ENCODE data around the gene SLC38A10.

Gene SLC38A10

GRCh38 chr17:81277946-81278693, 17.0 kb downstream of the SLC38A10 start:
- no peaks in the 10 kb centered on the region for H3K27me3 ChIP-seq (ENCODE audit: control insufficient read depth, insufficient read depth, low read length)
- peaks cover 59% of the 10 kb centered on the region for H3K36me3 ChIP-seq (ENCODE audit: insufficient read depth, low read length)
- H3K4me3 ChIP-seq (ENCODE audit: low read length), result no peak overlapping the region
- no peaks in the 10 kb centered on the region for H3K4me1 ChIP-seq (ENCODE audit: control insufficient read depth, insufficient read depth, low read length)
- no peaks in the 10 kb centered on the region for H3K9me3 ChIP-seq (replicated peaks; ENCODE audit: low read length)
- H3K4me2 ChIP-seq (ENCODE audit: low read length), result no peak overlapping the region
- no peak overlapping the region for H3K9ac ChIP-seq (ENCODE audit: low read depth, low read length)

GRCh38 chr17:81277421-81277820, 17.7 kb downstream of the SLC38A10 start:
- Histone ChIP-seq H3K4me1 (ENCODE audit: control insufficient read depth, insufficient read depth, low read length) (no peaks in the 10 kb centered on the region), H3K4me3 (ENCODE audit: low read length) (no peak overlapping the region)

GRCh38 chr17:81276781-81277180, 18.3 kb downstream of the SLC38A10 start:
- Histone ChIP-seq H3K27me3 (ENCODE audit: control insufficient read depth, insufficient read depth, low read length) (no peaks in the 10 kb centered on the region), H3K36me3 (ENCODE audit: insufficient read depth, low read length) (peaks cover 64% of the 10 kb centered on the region)

More at GRCh38 chr17:81277421-81277820, 17.7 kb downstream of the SLC38A10 start:
- Histone ChIP-seq H3K9me3 (replicated peaks; ENCODE audit: low read length) (no peaks in the 10 kb centered on the region), H3K36me3 (ENCODE audit: insufficient read depth, low read length) (peaks cover 63% of the 10 kb centered on the region), H3K9ac (ENCODE audit: low read depth, low read length) (no peak overlapping the region), H3K27me3 (ENCODE audit: control insufficient read depth, insufficient read depth, low read length) (no peaks in the 10 kb centered on the region), H3K4me2 (ENCODE audit: low read length) (no peak overlapping the region)

GRCh38 chr17:81274471-81274855, 20.6 kb downstream of the SLC38A10 start:
- no peaks in the 10 kb centered on the region for H3K4me1 ChIP-seq (ENCODE audit: control insufficient read depth, insufficient read depth, low read length)
- H3K9me3 ChIP-seq (replicated peaks; ENCODE audit: low read length), result no peaks in the 10 kb centered on the region
- H3K36me3 ChIP-seq (ENCODE audit: insufficient read depth, low read length), result peaks cover 60% of the 10 kb centered on the region
- H3K4me2 ChIP-seq (ENCODE audit: low read length), result no peak overlapping the region
- no peak overlapping the region for H3K4me3 ChIP-seq (ENCODE audit: low read length)
- H3K27me3 ChIP-seq (ENCODE audit: control insufficient read depth, insufficient read depth, low read length), result no peaks in the 10 kb centered on the region
- no peak overlapping the region for H3K9ac ChIP-seq (ENCODE audit: low read depth, low read length)

More at GRCh38 chr17:81276781-81277180, 18.3 kb downstream of the SLC38A10 start:
- H3K4me1 ChIP-seq (ENCODE audit: control insufficient read depth, insufficient read depth, low read length), result no peaks in the 10 kb centered on the region
- no peak overlapping the region for H3K9ac ChIP-seq (ENCODE audit: low read depth, low read length)
- no peaks in the 10 kb centered on the region for H3K9me3 ChIP-seq (replicated peaks; ENCODE audit: low read length)
- H3K4me3 ChIP-seq (ENCODE audit: low read length), result no peak overlapping the region
- H3K4me2 ChIP-seq (ENCODE audit: low read length), result no peak overlapping the region

GRCh38 chr17:81273698-81274470, 21.2 kb downstream of the SLC38A10 start:
- Histone ChIP-seq H3K4me1 (ENCODE audit: control insufficient read depth, insufficient read depth, low read length) (no peaks in the 10 kb centered on the region), H3K9me3 (replicated peaks; ENCODE audit: low read length) (no peaks in the 10 kb centered on the region), H3K9ac (ENCODE audit: low read depth, low read length) (no peak overlapping the region), H3K4me2 (ENCODE audit: low read length) (no peak overlapping the region), H3K27me3 (ENCODE audit: control insufficient read depth, insufficient read depth, low read length) (no peaks in the 10 kb centered on the region), H3K4me3 (ENCODE audit: low read length) (no peak overlapping the region), H3K36me3 (ENCODE audit: insufficient read depth, low read length) (peaks cover 60% of the 10 kb centered on the region)

GRCh38 chr17:81272616-81273015, 22.5 kb downstream of the SLC38A10 start:
- Histone ChIP-seq H3K9ac (ENCODE audit: low read depth, low read length) (no peak overlapping the region), H3K4me3 (ENCODE audit: low read length) (no peak overlapping the region), H3K4me2 (ENCODE audit: low read length) (no peak overlapping the region), H3K36me3 (ENCODE audit: insufficient read depth, low read length) (peaks cover 66% of the 10 kb centered on the region), H3K9me3 (replicated peaks; ENCODE audit: low read length) (no peaks in the 10 kb centered on the region), H3K27me3 (ENCODE audit: control insufficient read depth, insufficient read depth, low read length) (no peaks in the 10 kb centered on the region), H3K4me1 (ENCODE audit: control insufficient read depth, insufficient read depth, low read length) (no peaks in the 10 kb centered on the region)

- no peak overlapping the region for H3K4me2 ChIP-seq (ENCODE audit: low read length)
- H3K4me3 ChIP-seq (ENCODE audit: low read length), result no peak overlapping the region
- no peaks in the 10 kb centered on the region for H3K4me1 ChIP-seq (ENCODE audit: control insufficient read depth, insufficient read depth, low read length)
- peaks cover 63% of the 10 kb centered on the region for H3K36me3 ChIP-seq (ENCODE audit: insufficient read depth, low read length)
- no peaks in the 10 kb centered on the region for H3K27me3 ChIP-seq (ENCODE audit: control insufficient read depth, insufficient read depth, low read length)
- H3K9me3 ChIP-seq (replicated peaks; ENCODE audit: low read length), result no peaks in the 10 kb centered on the region
- no peak overlapping the region for H3K9ac ChIP-seq (ENCODE audit: low read depth, low read length)
Observed at GRCh38 chr17:81271226-81271625, 23.9 kb downstream of the SLC38A10 start.

GRCh38 chr17:81270279-81270678, 24.8 kb downstream of the SLC38A10 start:
- no peak overlapping the region for H3K4me3 ChIP-seq (ENCODE audit: low read length)
- H3K4me1 ChIP-seq (ENCODE audit: control insufficient read depth, insufficient read depth, low read length), result no peaks in the 10 kb centered on the region
- no peaks in the 10 kb centered on the region for H3K27me3 ChIP-seq (ENCODE audit: control insufficient read depth, insufficient read depth, low read length)
- H3K36me3 ChIP-seq (ENCODE audit: insufficient read depth, low read length), result peaks cover 64% of the 10 kb centered on the region
- no peak overlapping the region for H3K9ac ChIP-seq (ENCODE audit: low read depth, low read length)
- no peak overlapping the region for H3K4me2 ChIP-seq (ENCODE audit: low read length)
- no peaks in the 10 kb centered on the region for H3K9me3 ChIP-seq (replicated peaks; ENCODE audit: low read length)

- no peaks in the 10 kb centered on the region for H3K4me1 ChIP-seq (ENCODE audit: control insufficient read depth, insufficient read depth, low read length)
- peaks cover 48% of the 10 kb centered on the region for H3K36me3 ChIP-seq (ENCODE audit: insufficient read depth, low read length)
- H3K27me3 ChIP-seq (ENCODE audit: control insufficient read depth, insufficient read depth, low read length), result no peaks in the 10 kb centered on the region
Observed at GRCh38 chr17:81267390-81268067, 27.6 kb downstream of the SLC38A10 start.

GRCh38 chr17:81265576-81265975, 29.5 kb downstream of the SLC38A10 start:
- no peak overlapping the region for H3K9ac ChIP-seq (ENCODE audit: low read depth, low read length)
- H3K27me3 ChIP-seq (ENCODE audit: control insufficient read depth, insufficient read depth, low read length), result no peaks in the 10 kb centered on the region
- no peaks in the 10 kb centered on the region for H3K9me3 ChIP-seq (replicated peaks; ENCODE audit: low read length)
- H3K4me2 ChIP-seq (ENCODE audit: low read length), result no peak overlapping the region
- no peaks in the 10 kb centered on the region for H3K4me1 ChIP-seq (ENCODE audit: control insufficient read depth, insufficient read depth, low read length)
- H3K36me3 ChIP-seq (ENCODE audit: insufficient read depth, low read length), result peaks cover 59% of the 10 kb centered on the region
- H3K4me3 ChIP-seq (ENCODE audit: low read length), result no peak overlapping the region

More at GRCh38 chr17:81267390-81268067, 27.6 kb downstream of the SLC38A10 start:
- no peak overlapping the region for H3K4me3 ChIP-seq (ENCODE audit: low read length)
- H3K4me2 ChIP-seq (ENCODE audit: low read length), result no peak overlapping the region
- H3K9ac ChIP-seq (ENCODE audit: low read depth, low read length), result no peak overlapping the region
- H3K9me3 ChIP-seq (replicated peaks; ENCODE audit: low read length), result no peaks in the 10 kb centered on the region

- Histone ChIP-seq H3K4me3 (ENCODE audit: low read length) (no peak overlapping the region), H3K27me3 (ENCODE audit: control insufficient read depth, insufficient read depth, low read length) (no peaks in the 10 kb centered on the region), H3K9ac (ENCODE audit: low read depth, low read length) (no peak overlapping the region), H3K36me3 (ENCODE audit: insufficient read depth, low read length) (peaks cover 61% of the 10 kb centered on the region), H3K4me1 (ENCODE audit: control insufficient read depth, insufficient read depth, low read length) (no peaks in the 10 kb centered on the region), H3K9me3 (replicated peaks; ENCODE audit: low read length) (no peaks in the 10 kb centered on the region), H3K4me2 (ENCODE audit: low read length) (no peak overlapping the region)
Observed at GRCh38 chr17:81264640-81265039, 30.5 kb downstream of the SLC38A10 start.
